Measurements from ENCODE around the gene PTPRT.

The PTPRT gene

DNA sequence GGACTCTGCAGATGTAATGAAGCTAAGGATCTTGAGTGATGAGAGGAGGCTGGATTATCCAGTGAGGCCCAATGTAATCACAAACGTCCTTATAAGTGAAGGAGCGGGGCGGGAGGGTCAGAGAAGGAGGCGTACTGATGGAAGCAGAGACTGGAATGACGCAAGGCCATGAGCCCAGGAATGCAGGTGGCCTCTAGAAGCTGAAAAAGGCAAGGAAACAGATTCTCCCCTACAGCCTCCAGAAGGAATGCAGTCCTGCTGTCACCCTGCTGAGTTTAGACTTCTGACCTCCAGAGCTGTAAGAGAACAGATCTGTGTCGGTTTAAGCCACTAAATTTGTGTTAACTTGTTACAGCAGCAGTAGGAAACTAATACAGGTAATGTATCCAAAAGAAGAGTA is 227.9 kb downstream of the PTPRT start:
- no peak for TF ChIP-seq NFIC (IDR thresholded peaks at IDR 0.05)
- no peak for TF ChIP-seq CREB1 (IDR thresholded peaks at IDR 0.05; ENCODE audit: low read depth)
- TF ChIP-seq EGR1 (IDR thresholded peaks at IDR 0.05) = no peak
- TF ChIP-seq FOXM1 (IDR thresholded peaks at IDR 0.05; ENCODE audit: borderline replicate concordance, low read depth) = no peak
- no peak for TF ChIP-seq TCF12 (IDR thresholded peaks at IDR 0.05; ENCODE audit: low read depth)
- TF ChIP-seq TAF1 (IDR thresholded peaks at IDR 0.05; ENCODE audit: low read depth) = no peak

DNA sequence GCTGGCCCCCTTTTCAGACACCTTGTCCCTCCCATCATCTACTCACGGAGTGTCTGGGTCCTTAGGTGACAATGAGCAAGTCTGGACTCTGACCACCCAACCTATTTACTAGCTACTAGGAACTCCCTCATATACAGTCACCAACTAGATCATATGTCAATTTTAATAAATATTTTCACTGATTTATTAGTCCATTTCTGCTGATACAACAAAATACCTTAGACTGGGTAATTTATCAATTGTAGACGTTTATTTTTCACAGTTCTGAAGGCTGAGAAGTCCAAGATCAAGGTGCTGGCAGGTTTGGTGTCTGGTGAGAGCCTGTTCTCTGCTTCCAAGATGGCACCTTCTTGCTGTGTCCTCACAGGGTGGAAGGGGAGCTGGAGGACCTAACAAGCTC is 229.7 kb downstream of the PTPRT start:
- TF ChIP-seq TAF1 (IDR thresholded peaks at IDR 0.05; ENCODE audit: low read depth) = no peak
- TF ChIP-seq, protein P1, sequence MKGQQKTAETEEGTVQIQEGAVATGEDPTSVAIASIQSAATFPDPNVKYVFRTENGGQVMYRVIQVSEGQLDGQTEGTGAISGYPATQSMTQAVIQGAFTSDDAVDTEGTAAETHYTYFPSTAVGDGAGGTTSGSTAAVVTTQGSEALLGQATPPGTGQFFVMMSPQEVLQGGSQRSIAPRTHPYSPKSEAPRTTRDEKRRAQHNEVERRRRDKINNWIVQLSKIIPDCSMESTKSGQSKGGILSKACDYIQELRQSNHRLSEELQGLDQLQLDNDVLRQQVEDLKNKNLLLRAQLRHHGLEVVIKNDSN (IDR thresholded peaks at IDR 0.05) = no peak

DNA sequence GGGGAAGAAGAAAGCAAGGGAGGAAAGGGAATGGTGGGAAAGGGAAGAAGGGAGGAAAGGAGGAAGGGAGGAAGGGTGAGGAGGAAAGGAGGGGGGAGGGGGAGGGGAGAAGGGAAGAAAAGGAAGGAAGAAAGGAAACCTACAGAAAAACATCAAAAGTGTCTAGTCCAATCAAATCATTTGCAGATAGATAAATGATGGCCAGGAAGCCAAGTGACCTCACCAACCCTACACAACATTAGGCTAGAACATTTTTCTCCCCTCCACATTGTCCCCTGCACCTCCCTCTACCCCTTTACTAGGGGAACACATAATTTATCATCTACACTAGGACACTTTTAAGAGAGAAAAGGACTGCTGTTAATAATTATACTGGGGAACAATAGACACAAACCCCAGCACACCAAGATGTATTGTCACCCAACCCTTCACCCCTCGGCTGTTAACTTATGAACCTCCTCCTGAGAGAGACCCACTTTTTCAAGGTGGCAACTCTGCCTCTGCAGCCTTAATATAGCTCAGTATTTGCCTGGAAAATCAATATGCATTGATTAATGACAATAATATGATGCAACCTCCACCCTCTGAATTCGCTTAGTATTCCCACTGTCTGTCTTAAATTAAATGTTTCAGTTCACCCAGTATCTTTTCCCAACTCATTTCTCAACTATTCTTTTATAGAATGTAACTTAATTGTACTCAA is 231.2 kb downstream of the PTPRT start:
- TF ChIP-seq, protein P2, sequence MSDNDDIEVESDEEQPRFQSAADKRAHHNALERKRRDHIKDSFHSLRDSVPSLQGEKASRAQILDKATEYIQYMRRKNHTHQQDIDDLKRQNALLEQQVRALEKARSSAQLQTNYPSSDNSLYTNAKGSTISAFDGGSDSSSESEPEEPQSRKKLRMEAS (IDR thresholded peaks at IDR 0.05) = no peak
- TF ChIP-seq, protein P3, sequence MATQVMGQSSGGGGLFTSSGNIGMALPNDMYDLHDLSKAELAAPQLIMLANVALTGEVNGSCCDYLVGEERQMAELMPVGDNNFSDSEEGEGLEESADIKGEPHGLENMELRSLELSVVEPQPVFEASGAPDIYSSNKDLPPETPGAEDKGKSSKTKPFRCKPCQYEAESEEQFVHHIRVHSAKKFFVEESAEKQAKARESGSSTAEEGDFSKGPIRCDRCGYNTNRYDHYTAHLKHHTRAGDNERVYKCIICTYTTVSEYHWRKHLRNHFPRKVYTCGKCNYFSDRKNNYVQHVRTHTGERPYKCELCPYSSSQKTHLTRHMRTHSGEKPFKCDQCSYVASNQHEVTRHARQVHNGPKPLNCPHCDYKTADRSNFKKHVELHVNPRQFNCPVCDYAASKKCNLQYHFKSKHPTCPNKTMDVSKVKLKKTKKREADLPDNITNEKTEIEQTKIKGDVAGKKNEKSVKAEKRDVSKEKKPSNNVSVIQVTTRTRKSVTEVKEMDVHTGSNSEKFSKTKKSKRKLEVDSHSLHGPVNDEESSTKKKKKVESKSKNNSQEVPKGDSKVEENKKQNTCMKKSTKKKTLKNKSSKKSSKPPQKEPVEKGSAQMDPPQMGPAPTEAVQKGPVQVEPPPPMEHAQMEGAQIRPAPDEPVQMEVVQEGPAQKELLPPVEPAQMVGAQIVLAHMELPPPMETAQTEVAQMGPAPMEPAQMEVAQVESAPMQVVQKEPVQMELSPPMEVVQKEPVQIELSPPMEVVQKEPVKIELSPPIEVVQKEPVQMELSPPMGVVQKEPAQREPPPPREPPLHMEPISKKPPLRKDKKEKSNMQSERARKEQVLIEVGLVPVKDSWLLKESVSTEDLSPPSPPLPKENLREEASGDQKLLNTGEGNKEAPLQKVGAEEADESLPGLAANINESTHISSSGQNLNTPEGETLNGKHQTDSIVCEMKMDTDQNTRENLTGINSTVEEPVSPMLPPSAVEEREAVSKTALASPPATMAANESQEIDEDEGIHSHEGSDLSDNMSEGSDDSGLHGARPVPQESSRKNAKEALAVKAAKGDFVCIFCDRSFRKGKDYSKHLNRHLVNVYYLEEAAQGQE (IDR thresholded peaks at IDR 0.05; ENCODE audit: low read depth) = no peak
- TF ChIP-seq, protein P1 (IDR thresholded peaks at IDR 0.05) = no peak
- TF ChIP-seq RAD21 (IDR thresholded peaks at IDR 0.05; ENCODE audit: low read depth) (no peak), TCF12 (IDR thresholded peaks at IDR 0.05; ENCODE audit: low read depth) (no peak), TEAD4 (IDR thresholded peaks at IDR 0.05) (no peak), CREB1 (IDR thresholded peaks at IDR 0.05; ENCODE audit: low read depth) (no peak)

DNA sequence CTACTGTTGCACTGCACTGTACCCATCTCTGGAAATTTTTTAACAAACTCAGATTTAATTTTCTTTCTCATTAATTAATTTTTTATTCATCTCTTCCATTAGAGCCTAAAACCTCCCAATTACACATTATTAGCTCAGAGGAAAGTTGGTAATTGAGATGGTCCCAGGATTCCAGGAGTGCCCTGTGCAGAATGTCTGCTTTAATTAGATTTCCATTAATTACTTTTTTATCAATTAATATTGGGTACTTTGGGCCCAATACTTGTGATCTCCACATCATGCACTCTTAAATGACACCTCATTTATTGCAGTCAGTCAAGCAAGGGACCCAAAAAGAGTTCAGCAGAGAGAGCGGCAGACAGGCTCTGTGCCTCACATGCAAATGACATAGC is 232.0 kb downstream of the PTPRT start:
- TF ChIP-seq RAD21 (IDR thresholded peaks at IDR 0.05; ENCODE audit: low read depth) = no peak
- TF ChIP-seq EP300 (IDR thresholded peaks at IDR 0.05; ENCODE audit: borderline replicate concordance) = no peak
- no peak for TF ChIP-seq CREB1 (IDR thresholded peaks at IDR 0.05; ENCODE audit: low read depth)
- TF ChIP-seq, protein P2 (IDR thresholded peaks at IDR 0.05) = no peak
- no peak for TF ChIP-seq FOXM1 (IDR thresholded peaks at IDR 0.05; ENCODE audit: borderline replicate concordance, low read depth)
- TF ChIP-seq, protein P3 (IDR thresholded peaks at IDR 0.05; ENCODE audit: low read depth) = no peak
- TF ChIP-seq NFIC (IDR thresholded peaks at IDR 0.05) = no peak

DNA sequence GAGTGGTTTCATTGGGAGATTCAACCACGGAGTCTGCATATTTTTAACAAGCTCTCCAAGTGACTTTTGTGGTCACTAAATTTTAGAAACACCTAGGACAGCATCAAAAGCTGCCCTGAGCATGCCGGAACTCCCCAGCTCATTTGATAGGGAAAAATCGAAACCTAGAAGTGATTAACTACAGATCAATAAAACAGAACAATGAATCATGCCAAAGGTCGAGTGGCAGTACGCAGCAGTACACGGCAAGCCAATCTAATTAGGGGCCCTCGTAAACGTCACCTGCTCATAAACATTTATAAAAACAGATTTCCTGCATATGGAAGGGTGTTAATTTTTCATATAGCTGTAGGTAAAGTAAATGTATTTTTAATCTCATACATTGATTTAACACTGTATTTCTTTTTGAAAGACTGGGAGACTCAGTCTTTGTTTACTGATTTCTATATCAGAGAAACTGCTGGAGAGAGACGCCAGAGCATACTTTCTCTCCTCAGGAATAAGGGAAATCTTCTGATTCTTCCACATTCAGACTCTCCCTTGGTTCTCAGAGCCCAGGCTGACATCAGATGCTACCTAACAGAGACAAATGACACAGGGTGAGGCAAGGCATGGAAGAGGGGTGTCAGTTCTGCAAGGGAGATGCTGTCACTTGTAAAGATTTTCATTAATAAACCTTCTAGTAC is 232.5 kb downstream of the PTPRT start:
- TF ChIP-seq TCF12 (IDR thresholded peaks at IDR 0.05; ENCODE audit: low read depth) (no peak), TAF1 (IDR thresholded peaks at IDR 0.05; ENCODE audit: low read depth) (no peak), FOXM1 (IDR thresholded peaks at IDR 0.05; ENCODE audit: borderline replicate concordance, low read depth) (no peak), ZBTB7A (IDR thresholded peaks at IDR 0.05; ENCODE audit: low read depth) (no peak), NFIC (IDR thresholded peaks at IDR 0.05) (no peak), EP300 (IDR thresholded peaks at IDR 0.05; ENCODE audit: borderline replicate concordance) (no peak), CREB1 (IDR thresholded peaks at IDR 0.05; ENCODE audit: low read depth) (no peak), EGR1 (IDR thresholded peaks at IDR 0.05) (no peak), RAD21 (IDR thresholded peaks at IDR 0.05; ENCODE audit: low read depth) (no peak), TEAD4 (IDR thresholded peaks at IDR 0.05) (no peak), CEBPB (IDR thresholded peaks at IDR 0.05) (no peak), YY1 (IDR thresholded peaks at IDR 0.05; ENCODE audit: low read depth) (no peak)
- TF ChIP-seq, protein P1 (IDR thresholded peaks at IDR 0.05) = no peak
- TF ChIP-seq, protein P3 (IDR thresholded peaks at IDR 0.05; ENCODE audit: low read depth) = no peak
- TF ChIP-seq, protein P2 (IDR thresholded peaks at IDR 0.05) = no peak

Measured in Ishikawa (cell line).